ENCODE results near the gene VGLL4.

VGLL4 gene

GRCh38 chr3:11551036-11551435 lies 92.7 kb downstream of the VGLL4 start:
- Histone ChIP-seq H3K9me3 (ENCODE audit: control insufficient read depth, low read length) (no peaks in the 10 kb centered on the region), H3K9ac (no peak overlapping the region), H3K36me3 (ENCODE audit: control insufficient read depth, insufficient read depth, low read length) (no peaks in the 10 kb centered on the region), H3K4me2 (ENCODE audit: low read length) (no peak overlapping the region), H3K27me3 (ENCODE audit: control insufficient read depth, insufficient read depth, low read length) (no peaks in the 10 kb centered on the region), H3K79me2 (peaks cover 3% of the 10 kb centered on the region), H3K4me3 (ENCODE audit: low read depth, low read length) (no peak overlapping the region), H3K4me1 (peaks cover 6% of the 10 kb centered on the region), H2AFZ (no peak overlapping the region), H3K27ac (no peak overlapping the region)
- no peak for TF ChIP-seq CTCF (IDR thresholded peaks at IDR 0.05)

GRCh38 chr3:11549580-11550140 lies 94.1 kb downstream of the VGLL4 start:
- no peaks in the 10 kb centered on the region for H3K9me3 ChIP-seq (ENCODE audit: control insufficient read depth, low read length)
- H3K27me3 ChIP-seq (ENCODE audit: control insufficient read depth, insufficient read depth, low read length) = no peaks in the 10 kb centered on the region
- TF ChIP-seq CTCF (IDR thresholded peaks at IDR 0.05) = no peak
- H3K27ac ChIP-seq = no peak overlapping the region
- H3K4me3 ChIP-seq (ENCODE audit: low read depth, low read length) = no peak overlapping the region
- peaks cover 6% of the 10 kb centered on the region for H3K4me1 ChIP-seq
- no peak overlapping the region for H3K9ac ChIP-seq
- H2AFZ ChIP-seq = no peak overlapping the region
- H3K79me2 ChIP-seq = peaks cover 3% of the 10 kb centered on the region
- H3K36me3 ChIP-seq (ENCODE audit: control insufficient read depth, insufficient read depth, low read length) = no peaks in the 10 kb centered on the region
- no peak overlapping the region for H3K4me2 ChIP-seq (ENCODE audit: low read length)

- Histone ChIP-seq H3K27me3 (ENCODE audit: control insufficient read depth, insufficient read depth, low read length) (no peaks in the 10 kb centered on the region), H3K4me2 (ENCODE audit: low read length) (no peak overlapping the region), H3K4me1 (peaks cover 6% of the 10 kb centered on the region), H3K36me3 (ENCODE audit: control insufficient read depth, insufficient read depth, low read length) (no peaks in the 10 kb centered on the region), H2AFZ (peak overlapping the region; percentile 47), H3K9ac (no peak overlapping the region), H3K79me2 (no peaks in the 10 kb centered on the region), H3K9me3 (ENCODE audit: control insufficient read depth, low read length) (no peaks in the 10 kb centered on the region), H3K27ac (no peak overlapping the region), H3K4me3 (ENCODE audit: low read depth, low read length) (no peak overlapping the region)
- TF ChIP-seq CTCF (IDR thresholded peaks at IDR 0.05) = no peak
Measured at GRCh38 chr3:11548721-11549131, 95.0 kb downstream of the VGLL4 start.

DNA sequence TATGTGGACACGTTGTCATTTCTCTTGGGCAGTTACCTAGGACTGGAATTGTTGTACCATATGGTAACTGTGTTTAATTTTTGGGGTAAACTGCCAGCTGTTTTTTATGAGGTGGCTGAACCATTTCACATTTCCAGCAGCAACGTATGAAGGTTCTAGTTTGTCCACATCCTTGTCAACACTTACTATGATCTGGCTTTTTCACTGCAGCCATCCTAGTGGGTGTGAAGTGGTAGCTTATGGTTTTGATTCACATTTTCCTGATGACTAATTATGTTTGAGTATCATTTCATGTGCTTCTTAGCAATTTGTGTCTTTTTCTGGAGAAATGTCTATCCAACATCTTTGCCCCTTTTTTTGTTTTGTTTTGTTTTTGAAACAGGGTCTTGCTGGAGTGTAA lies 96.2 kb downstream of the VGLL4 start:
- Histone ChIP-seq H3K4me2 (ENCODE audit: low read length) (no peak overlapping the region), H3K27me3 (ENCODE audit: control insufficient read depth, insufficient read depth, low read length) (no peaks in the 10 kb centered on the region), H3K9me3 (ENCODE audit: control insufficient read depth, low read length) (no peaks in the 10 kb centered on the region), H3K36me3 (ENCODE audit: control insufficient read depth, insufficient read depth, low read length) (no peaks in the 10 kb centered on the region), H3K79me2 (no peaks in the 10 kb centered on the region), H3K4me3 (ENCODE audit: low read depth, low read length) (no peak overlapping the region), H3K27ac (no peak overlapping the region), H3K9ac (no peak overlapping the region), H3K4me1 (peaks cover 6% of the 10 kb centered on the region), H2AFZ (no peak overlapping the region)
- no peak for TF ChIP-seq CTCF (IDR thresholded peaks at IDR 0.05)

GRCh38 chr3:11546657-11547302 lies 96.9 kb downstream of the VGLL4 start:
- Histone ChIP-seq H3K27ac (no peak overlapping the region), H3K9me3 (ENCODE audit: control insufficient read depth, low read length) (no peaks in the 10 kb centered on the region), H3K4me2 (ENCODE audit: low read length) (no peak overlapping the region), H2AFZ (no peak overlapping the region), H3K4me1 (peaks cover 6% of the 10 kb centered on the region), H3K79me2 (no peaks in the 10 kb centered on the region), H3K36me3 (ENCODE audit: control insufficient read depth, insufficient read depth, low read length) (no peaks in the 10 kb centered on the region), H3K27me3 (ENCODE audit: control insufficient read depth, insufficient read depth, low read length) (no peaks in the 10 kb centered on the region), H3K4me3 (ENCODE audit: low read depth, low read length) (no peak overlapping the region), H3K9ac (no peak overlapping the region)
- TF ChIP-seq CTCF (IDR thresholded peaks at IDR 0.05) = no peak
